ENCODE measurements around the gene LTBP2.
"Not testable (repeated sequence)": the region's sequence is repeated elsewhere in the genome, so short reads cannot be mapped to it uniquely, and the experiment has no call there.

The LTBP2 gene

GRCh38 chr14:74542056-74542685 lies 69.9 kb downstream of the LTBP2 start:
- no peak overlapping the region for H3K27ac ChIP-seq (ENCODE audit: low read depth, low read length)
- peaks cover 4% of the 10 kb centered on the region for H3K4me1 ChIP-seq (ENCODE audit: insufficient read depth, low read length)
- H3K27me3 ChIP-seq (ENCODE audit: control insufficient read depth in 1 of 2, insufficient read depth in 2 of 2, low read length in 2 of 2), result no peaks in the 10 kb centered on the region
- H3K9me3 ChIP-seq (ENCODE audit: low read length), result no peaks in the 10 kb centered on the region
- no peak overlapping the region for H3K4me3 ChIP-seq (ENCODE audit: low read depth in 1 of 2, low read length in 2 of 2)
- no peak overlapping the region for H3K9ac ChIP-seq (ENCODE audit: low read length)
- H3K36me3 ChIP-seq (ENCODE audit: insufficient read depth, low read length), result no peaks in the 10 kb centered on the region

- no peaks in the 10 kb centered on the region for H3K27me3 ChIP-seq (ENCODE audit: control insufficient read depth in 1 of 2, insufficient read depth in 2 of 2, low read length in 2 of 2)
- no peak overlapping the region for H3K9ac ChIP-seq (ENCODE audit: low read length)
- no peak overlapping the region for H3K27ac ChIP-seq (ENCODE audit: low read depth, low read length)
- H3K4me3 ChIP-seq (ENCODE audit: low read depth in 1 of 2, low read length in 2 of 2), result no peak overlapping the region
- peaks cover 3% of the 10 kb centered on the region for H3K4me1 ChIP-seq (ENCODE audit: insufficient read depth, low read length)
- no peaks in the 10 kb centered on the region for H3K9me3 ChIP-seq (ENCODE audit: low read length)
- no peaks in the 10 kb centered on the region for H3K36me3 ChIP-seq (ENCODE audit: insufficient read depth, low read length)
These were observed 70.8 kb downstream of the LTBP2 start for GRCh38 chr14:74541225-74541624.

GRCh38 chr14:74539503-74539902 lies 72.5 kb downstream of the LTBP2 start:
- Histone ChIP-seq H3K27ac (ENCODE audit: low read depth, low read length) (no peak overlapping the region), H3K27me3 (ENCODE audit: control insufficient read depth in 1 of 2, insufficient read depth in 2 of 2, low read length in 2 of 2) (no peaks in the 10 kb centered on the region), H3K4me1 (ENCODE audit: insufficient read depth, low read length) (no peaks in the 10 kb centered on the region), H3K9me3 (ENCODE audit: low read length) (no peaks in the 10 kb centered on the region), H3K36me3 (ENCODE audit: insufficient read depth, low read length) (no peaks in the 10 kb centered on the region), H3K9ac (ENCODE audit: low read length) (no peak overlapping the region), H3K4me3 (ENCODE audit: low read depth in 1 of 2, low read length in 2 of 2) (no peak overlapping the region)

DNA sequence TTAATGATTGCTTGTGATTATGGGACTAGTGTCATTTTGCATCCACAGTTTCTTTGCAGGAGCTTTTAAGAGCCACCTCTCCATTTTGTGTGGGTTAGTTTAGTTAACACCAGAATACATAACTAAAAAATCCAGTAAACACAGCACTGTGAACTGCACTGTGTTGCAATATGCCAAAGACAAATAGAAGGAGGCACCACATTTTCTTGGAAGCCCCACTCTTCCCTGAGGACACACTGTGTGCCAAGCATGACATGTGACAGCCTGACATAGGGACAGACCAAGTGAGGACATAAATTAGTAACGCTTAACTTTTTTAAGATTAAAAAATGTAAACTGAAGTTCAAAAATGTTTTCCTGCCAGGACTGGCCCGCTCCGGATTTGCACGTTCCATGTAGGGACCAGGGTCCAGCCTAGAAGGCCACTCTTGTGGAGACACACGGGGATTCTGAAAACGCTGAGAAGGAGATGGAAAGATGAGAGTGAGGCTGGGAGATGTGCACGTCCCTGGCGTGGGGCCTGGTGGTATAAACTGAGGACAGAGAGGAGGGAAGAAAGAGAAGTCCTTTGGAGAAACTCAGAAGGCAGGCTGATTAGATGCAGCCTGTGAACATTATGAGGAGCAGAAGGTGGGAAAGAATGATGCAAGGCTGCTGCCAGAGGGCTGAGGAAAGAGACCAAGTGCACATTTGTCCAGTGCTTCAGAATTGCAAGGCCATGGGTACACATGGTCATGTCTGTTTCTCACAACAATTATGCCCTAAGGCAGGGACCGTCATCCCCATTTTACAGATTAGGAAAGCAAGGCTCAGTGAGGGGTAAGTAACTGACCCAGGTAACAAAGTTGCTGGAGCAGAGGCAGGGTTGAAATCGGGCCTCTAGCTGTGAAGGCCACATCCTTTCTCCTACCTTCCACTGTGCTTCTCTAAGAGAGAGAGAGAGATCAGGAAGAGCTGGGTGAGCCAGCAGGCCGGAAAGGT lies 73.3 kb downstream of the LTBP2 start:
- Histone ChIP-seq H3K36me3 (ENCODE audit: insufficient read depth, low read length) (no peaks in the 10 kb centered on the region), H3K27ac (ENCODE audit: low read depth, low read length) (no peak overlapping the region), H3K9ac (ENCODE audit: low read length) (no peak overlapping the region), H3K4me3 (ENCODE audit: low read depth in 1 of 2, low read length in 2 of 2) (no peak overlapping the region), H3K9me3 (ENCODE audit: low read length) (no peaks in the 10 kb centered on the region), H3K27me3 (ENCODE audit: control insufficient read depth in 1 of 2, insufficient read depth in 2 of 2, low read length in 2 of 2) (no peaks in the 10 kb centered on the region), H3K4me1 (ENCODE audit: insufficient read depth, low read length) (no peaks in the 10 kb centered on the region)

GRCh38 chr14:74536336-74536735 lies 75.7 kb downstream of the LTBP2 start:
- H3K27ac ChIP-seq (ENCODE audit: low read depth, low read length); H3K9ac ChIP-seq (ENCODE audit: low read length); H3K9me3 ChIP-seq (ENCODE audit: low read length); H3K4me3 ChIP-seq (ENCODE audit: low read depth in 1 of 2, low read length in 2 of 2); H3K36me3 ChIP-seq (ENCODE audit: insufficient read depth, low read length); H3K4me1 ChIP-seq (ENCODE audit: insufficient read depth, low read length); H3K27me3 ChIP-seq (ENCODE audit: control insufficient read depth in 1 of 2, insufficient read depth in 2 of 2, low read length in 2 of 2): not testable (repeated sequence)

DNA sequence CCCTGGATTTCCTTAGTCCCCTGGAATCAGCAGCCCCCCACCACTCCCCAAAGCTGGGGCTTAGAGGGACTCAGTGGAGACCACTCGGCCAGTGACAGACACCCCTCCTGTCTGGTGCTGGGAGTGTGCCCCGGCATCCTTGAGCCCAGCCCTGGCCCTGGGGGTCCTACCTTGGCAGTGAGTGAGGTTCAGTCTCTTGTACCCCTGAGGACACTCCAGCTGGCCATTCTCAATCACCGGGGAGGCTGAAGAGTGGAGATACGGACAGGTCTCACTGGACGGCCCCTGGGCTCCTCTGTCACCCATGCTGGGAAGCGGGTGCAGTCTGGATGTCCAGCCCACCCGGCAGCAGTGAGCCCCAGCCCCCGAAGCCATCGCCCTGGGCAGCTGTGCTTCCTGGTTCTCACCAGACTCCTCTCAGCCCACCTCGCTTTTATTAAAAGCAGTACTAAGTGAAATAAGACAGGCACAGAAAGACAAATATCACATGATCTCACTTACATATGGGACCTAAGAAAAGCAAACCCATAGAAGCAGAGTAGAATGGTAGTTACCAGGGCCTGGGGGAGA lies 76.2 kb downstream of the LTBP2 start:
- Histone ChIP-seq H3K4me1 (ENCODE audit: insufficient read depth, low read length) (no peaks in the 10 kb centered on the region), H3K36me3 (ENCODE audit: insufficient read depth, low read length) (no peaks in the 10 kb centered on the region), H3K4me3 (ENCODE audit: low read depth in 1 of 2, low read length in 2 of 2) (no peak overlapping the region), H3K27ac (ENCODE audit: low read depth, low read length) (no peak overlapping the region), H3K9me3 (ENCODE audit: low read length) (no peaks in the 10 kb centered on the region), H3K9ac (ENCODE audit: low read length) (no peak overlapping the region), H3K27me3 (ENCODE audit: control insufficient read depth in 1 of 2, insufficient read depth in 2 of 2, low read length in 2 of 2) (no peaks in the 10 kb centered on the region)

- Histone ChIP-seq H3K4me3 (ENCODE audit: low read depth in 1 of 2, low read length in 2 of 2) (no peak overlapping the region), H3K27me3 (ENCODE audit: control insufficient read depth in 1 of 2, insufficient read depth in 2 of 2, low read length in 2 of 2) (no peaks in the 10 kb centered on the region), H3K4me1 (ENCODE audit: insufficient read depth, low read length) (no peaks in the 10 kb centered on the region), H3K27ac (ENCODE audit: low read depth, low read length) (no peak overlapping the region), H3K36me3 (ENCODE audit: insufficient read depth, low read length) (no peaks in the 10 kb centered on the region), H3K9me3 (ENCODE audit: low read length) (no peaks in the 10 kb centered on the region), H3K9ac (ENCODE audit: low read length) (no peak overlapping the region)
These were observed 78.5 kb downstream of the LTBP2 start for GRCh38 chr14:74533576-74533975.

DNA sequence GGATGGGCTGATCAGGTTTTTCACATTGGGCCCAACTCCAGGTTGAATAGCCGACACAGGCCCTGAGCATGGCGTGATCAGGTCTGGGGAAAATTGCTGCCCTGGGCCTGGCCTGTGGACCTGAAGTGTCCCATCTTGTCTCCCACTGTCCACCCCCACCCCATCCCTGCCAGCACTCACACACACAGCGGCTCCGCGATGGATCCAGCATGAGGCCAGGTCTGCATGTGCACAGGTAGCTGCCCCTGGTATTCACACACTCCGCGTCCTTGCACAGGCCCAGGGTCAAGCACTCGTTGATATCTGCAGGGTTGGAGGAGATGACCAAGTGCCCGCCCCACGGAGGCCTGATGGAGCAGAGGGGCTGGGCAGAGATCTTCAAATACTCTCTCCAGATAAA lies 79.8 kb downstream of the LTBP2 start:
- Histone ChIP-seq H3K36me3 (ENCODE audit: insufficient read depth, low read length) (no peaks in the 10 kb centered on the region), H3K27ac (ENCODE audit: low read depth, low read length) (no peak overlapping the region), H3K9me3 (ENCODE audit: low read length) (no peaks in the 10 kb centered on the region), H3K4me3 (ENCODE audit: low read depth in 1 of 2, low read length in 2 of 2) (no peak overlapping the region), H3K4me1 (ENCODE audit: insufficient read depth, low read length) (no peaks in the 10 kb centered on the region), H3K9ac (ENCODE audit: low read length) (no peak overlapping the region), H3K27me3 (ENCODE audit: control insufficient read depth in 1 of 2, insufficient read depth in 2 of 2, low read length in 2 of 2) (no peaks in the 10 kb centered on the region)

DNA sequence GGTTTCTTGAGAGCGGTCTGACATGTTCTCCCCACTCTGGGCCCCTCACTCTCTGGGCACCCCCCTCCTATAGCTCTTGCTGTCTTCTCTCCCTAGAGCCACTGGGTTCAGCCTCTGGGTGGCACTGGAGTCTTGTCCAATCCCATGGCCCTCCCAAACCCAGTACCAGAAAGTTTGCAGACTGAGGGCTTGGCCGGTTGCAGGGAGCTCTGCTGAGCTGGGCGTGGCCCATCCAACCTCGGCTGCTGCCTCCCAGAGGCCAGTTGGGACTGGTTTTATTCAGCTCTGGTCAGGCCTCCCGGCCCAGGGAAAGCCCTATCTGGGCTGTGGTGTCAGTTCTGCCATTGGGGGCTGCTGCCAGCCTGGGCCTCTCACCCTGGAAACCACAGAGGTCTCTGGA lies 80.6 kb downstream of the LTBP2 start:
- Histone ChIP-seq H3K27me3 (ENCODE audit: control insufficient read depth in 1 of 2, insufficient read depth in 2 of 2, low read length in 2 of 2) (no peaks in the 10 kb centered on the region), H3K9me3 (ENCODE audit: low read length) (no peaks in the 10 kb centered on the region), H3K4me1 (ENCODE audit: insufficient read depth, low read length) (no peaks in the 10 kb centered on the region), H3K27ac (ENCODE audit: low read depth, low read length) (no peak overlapping the region), H3K9ac (ENCODE audit: low read length) (no peak overlapping the region), H3K36me3 (ENCODE audit: insufficient read depth, low read length) (no peaks in the 10 kb centered on the region), H3K4me3 (ENCODE audit: low read depth in 1 of 2, low read length in 2 of 2) (no peak overlapping the region)

- H3K4me3 ChIP-seq (ENCODE audit: low read depth in 1 of 2, low read length in 2 of 2), result no peak overlapping the region
- H3K27me3 ChIP-seq (ENCODE audit: control insufficient read depth in 1 of 2, insufficient read depth in 2 of 2, low read length in 2 of 2), result no peaks in the 10 kb centered on the region
- H3K9ac ChIP-seq (ENCODE audit: low read length), result no peak overlapping the region
- no peaks in the 10 kb centered on the region for H3K36me3 ChIP-seq (ENCODE audit: insufficient read depth, low read length)
- no peaks in the 10 kb centered on the region for H3K4me1 ChIP-seq (ENCODE audit: insufficient read depth, low read length)
- no peak overlapping the region for H3K27ac ChIP-seq (ENCODE audit: low read depth, low read length)
- H3K9me3 ChIP-seq (ENCODE audit: low read length), result no peaks in the 10 kb centered on the region
These were observed 81.0 kb downstream of the LTBP2 start for GRCh38 chr14:74531006-74531405.

GRCh38 chr14:74528886-74529285 lies 83.2 kb downstream of the LTBP2 start:
- Histone ChIP-seq H3K4me1 (ENCODE audit: insufficient read depth, low read length) (no peaks in the 10 kb centered on the region), H3K36me3 (ENCODE audit: insufficient read depth, low read length) (no peaks in the 10 kb centered on the region), H3K9me3 (ENCODE audit: low read length) (no peaks in the 10 kb centered on the region), H3K27me3 (ENCODE audit: control insufficient read depth in 1 of 2, insufficient read depth in 2 of 2, low read length in 2 of 2) (no peaks in the 10 kb centered on the region), H3K9ac (ENCODE audit: low read length) (no peak overlapping the region), H3K4me3 (ENCODE audit: low read depth in 1 of 2, low read length in 2 of 2) (no peak overlapping the region), H3K27ac (ENCODE audit: low read depth, low read length) (no peak overlapping the region)

Data from muscle layer of colon (tissue), 2 donors.